Urothelium cell line (cell line): ENCODE data around the gene SNPH.

ENCODE experiments used
- DNase-seq: peaks from one replicate; pipeline ENCODE4 v3.0.0; 2011; ENCODE audit warnings: low spot score, mixed read lengths
- FAIRE-seq: peaks from 2 replicates; lab custom pipeline; 2011; peaks lifted over from hg19 to GRCh38; lab: Jason Lieb, UNC

SNPH gene

GRCh38 chr20:1286267-1287024 is 20.4 kb downstream of the SNPH start:
- FAIRE-seq (no peak), DNase-seq (no peak)

GRCh38 chr20:1287306-1287705 is 21.2 kb downstream of the SNPH start:
- FAIRE-seq (no peak), DNase-seq (no peak)

- DNase-seq: no peak
- FAIRE-seq: no peak
Observed at GRCh38 chr20:1287787-1288569, 21.9 kb downstream of the SNPH start.

GRCh38 chr20:1291191-1291741 is 25.2 kb downstream of the SNPH start:
- DNase-seq (no peak), FAIRE-seq (no peak)

- no peak for FAIRE-seq
- no peak for DNase-seq
Observed at GRCh38 chr20:1292620-1293019, 26.5 kb downstream of the SNPH start.

- DNase-seq: no peak
- no peak for FAIRE-seq
Observed at GRCh38 chr20:1293641-1294379, 27.7 kb downstream of the SNPH start.

GRCh38 chr20:1294497-1294896 is 28.4 kb downstream of the SNPH start:
- DNase-seq (no peak), FAIRE-seq (no peak)

- DNase-seq (no peak), FAIRE-seq (no peak)
Observed at GRCh38 chr20:1295276-1295930, 29.3 kb downstream of the SNPH start.

GRCh38 chr20:1296117-1296610 is 30.1 kb downstream of the SNPH start:
- FAIRE-seq (no peak), DNase-seq (no peak)

- DNase-seq: no peak
- FAIRE-seq: no peak
Observed at GRCh38 chr20:1296922-1297321, 30.8 kb downstream of the SNPH start.

GRCh38 chr20:1297486-1297885 is 31.4 kb downstream of the SNPH start:
- FAIRE-seq: no peak
- no peak for DNase-seq

GRCh38 chr20:1298166-1298565 is 32.1 kb downstream of the SNPH start:
- FAIRE-seq (no peak), DNase-seq (no peak)

- DNase-seq (no peak), FAIRE-seq (no peak)
Observed at GRCh38 chr20:1298888-1299511, 32.9 kb downstream of the SNPH start.

GRCh38 chr20:1299522-1299921 is 33.4 kb downstream of the SNPH start:
- DNase-seq (peak; percentile 31), FAIRE-seq (peak; percentile 87)

GRCh38 chr20:1300083-1300840 is 34.2 kb downstream of the SNPH start:
- no peak for DNase-seq
- no peak for FAIRE-seq

- FAIRE-seq (no peak), DNase-seq (peak; percentile 83)
Observed at GRCh38 chr20:1301031-1301529, 35.0 kb downstream of the SNPH start.

- FAIRE-seq: no peak
Observed at GRCh38 chr20:1302685-1303541, 36.8 kb downstream of the SNPH start.

More at GRCh38 chr20:1302685-1303541, 36.8 kb downstream of the SNPH start:
- no peak for DNase-seq
